Kidney epithelial cell (primary cell): ENCODE measurements around the gene HASPIN. TPM values are rescaled to one million over a fixed set of nuclear protein-coding genes. Genes with fewer than 3 reads are reported as not detected.

ENCODE experiments used
- DNase-seq: peaks from one replicate; pipeline ENCODE4 v3.0.0-alpha.2; 2010; ENCODE audit warnings: low read depth
- H3K27me3 ChIP-seq: 2 replicates; pipeline ENCODE4 v1.6.0; 2011; ENCODE audit warnings: low read length; ENCODE audit not compliant: control insufficient read depth, insufficient read depth
- H3K36me3 ChIP-seq: 2 replicates; pipeline ENCODE4 v1.5.1; 2011; ENCODE audit warnings: low read length; ENCODE audit not compliant: control insufficient read depth, insufficient read depth
- H3K4me3 ChIP-seq: 2 replicates; pipeline ENCODE4 v1.5.1; 2011; ENCODE audit warnings: low read depth, mild to moderate bottlenecking, control low read depth, low read length
- total RNA-seq: library from RNA; depleted of rRNA; stranded (reverse); fragments of >200 nt; gene quantifications from 2 replicates; pipeline ENCODE4 v1.2.3, GENCODE V29; 2015
- TF ChIP-seq, protein P1 (sequence below): IDR thresholded peaks from 2 replicates; pipeline ENCODE4 v1.5.1; 2011; ENCODE audit warnings: mild to moderate bottlenecking, moderate library complexity, low read length, control low read depth, inconsistent platforms; ENCODE audit not compliant: insufficient read depth, poor library complexity, severe bottlenecking

Gene HASPIN
- total RNA-seq, 1 donor from 2014 or later = 3.0 TPM

DNA sequence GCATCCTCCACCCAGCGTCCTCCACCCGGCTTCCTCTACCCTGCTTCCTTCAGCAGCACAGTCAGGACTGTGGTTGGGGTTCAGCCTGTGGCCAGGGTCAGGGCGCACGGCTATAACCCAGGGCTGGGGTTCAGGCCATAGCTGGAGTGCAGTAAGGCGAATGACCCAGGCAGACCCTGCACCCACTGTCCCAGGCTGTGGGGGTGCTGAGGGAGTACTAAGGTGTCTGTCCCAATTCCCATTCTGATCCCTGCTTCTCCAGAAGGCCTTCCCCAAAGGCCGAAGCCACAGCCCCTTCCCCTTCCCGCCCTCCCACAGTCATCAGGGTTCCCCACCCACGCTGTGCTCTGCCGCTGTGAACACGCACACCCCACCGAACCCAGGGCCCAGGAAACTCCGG lies 42.6 kb upstream of the HASPIN start:
- Histone ChIP-seq H3K4me3 (no peak overlapping the region), H3K36me3 (no peaks in the 10 kb centered on the region), H3K27me3 (peaks cover 5% of the 10 kb centered on the region)
- no peak for DNase-seq
- TF ChIP-seq, protein P1, sequence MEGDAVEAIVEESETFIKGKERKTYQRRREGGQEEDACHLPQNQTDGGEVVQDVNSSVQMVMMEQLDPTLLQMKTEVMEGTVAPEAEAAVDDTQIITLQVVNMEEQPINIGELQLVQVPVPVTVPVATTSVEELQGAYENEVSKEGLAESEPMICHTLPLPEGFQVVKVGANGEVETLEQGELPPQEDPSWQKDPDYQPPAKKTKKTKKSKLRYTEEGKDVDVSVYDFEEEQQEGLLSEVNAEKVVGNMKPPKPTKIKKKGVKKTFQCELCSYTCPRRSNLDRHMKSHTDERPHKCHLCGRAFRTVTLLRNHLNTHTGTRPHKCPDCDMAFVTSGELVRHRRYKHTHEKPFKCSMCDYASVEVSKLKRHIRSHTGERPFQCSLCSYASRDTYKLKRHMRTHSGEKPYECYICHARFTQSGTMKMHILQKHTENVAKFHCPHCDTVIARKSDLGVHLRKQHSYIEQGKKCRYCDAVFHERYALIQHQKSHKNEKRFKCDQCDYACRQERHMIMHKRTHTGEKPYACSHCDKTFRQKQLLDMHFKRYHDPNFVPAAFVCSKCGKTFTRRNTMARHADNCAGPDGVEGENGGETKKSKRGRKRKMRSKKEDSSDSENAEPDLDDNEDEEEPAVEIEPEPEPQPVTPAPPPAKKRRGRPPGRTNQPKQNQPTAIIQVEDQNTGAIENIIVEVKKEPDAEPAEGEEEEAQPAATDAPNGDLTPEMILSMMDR = no peak

DNA sequence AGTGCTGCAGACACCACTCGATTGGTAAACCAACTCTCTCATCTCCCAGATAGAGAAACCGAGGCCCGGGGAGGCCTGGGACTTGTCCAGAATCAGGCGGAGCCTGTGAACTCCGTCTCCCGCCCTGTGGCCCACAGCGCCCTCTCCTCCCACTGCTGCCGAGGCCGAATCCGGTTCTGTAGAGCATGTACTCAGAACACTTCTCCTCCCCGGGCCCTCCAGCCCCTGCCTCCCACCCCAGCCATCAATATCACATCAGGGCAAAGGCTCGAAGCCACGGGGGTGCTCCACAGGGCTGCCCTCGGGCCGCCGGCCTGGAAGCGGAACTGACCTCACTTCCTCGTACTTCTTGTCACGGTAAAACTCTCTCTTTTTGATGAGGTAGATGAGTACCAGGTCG lies 42.1 kb upstream of the HASPIN start:
- Histone ChIP-seq H3K36me3 (no peaks in the 10 kb centered on the region), H3K4me3 (no peak overlapping the region), H3K27me3 (peaks cover 5% of the 10 kb centered on the region)
- DNase-seq = no peak
- TF ChIP-seq, protein P1 = no peak

DNA sequence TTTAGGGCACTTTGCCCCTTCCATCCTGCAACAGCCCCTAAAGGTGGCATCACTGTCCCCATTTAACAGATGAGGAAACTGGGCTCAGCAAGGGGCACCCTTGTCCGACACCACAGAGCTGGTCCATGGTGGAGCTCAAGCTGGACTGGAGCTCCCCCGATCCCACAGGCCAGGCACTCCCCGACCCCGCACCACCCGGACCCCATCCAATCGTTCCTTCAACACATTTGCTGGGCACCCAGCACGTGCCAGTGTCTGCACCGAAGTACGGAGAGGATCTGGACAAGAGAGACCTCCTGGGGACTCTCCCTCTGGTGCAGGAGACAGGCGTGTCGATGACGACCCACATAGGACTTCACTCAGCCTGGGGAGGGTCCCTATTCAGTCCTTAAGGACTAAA lies 41.7 kb upstream of the HASPIN start:
- no peak overlapping the region for H3K4me3 ChIP-seq
- H3K27me3 ChIP-seq = peaks cover 5% of the 10 kb centered on the region
- TF ChIP-seq, protein P1 = no peak
- H3K36me3 ChIP-seq = no peaks in the 10 kb centered on the region
- DNase-seq = no peak

DNA sequence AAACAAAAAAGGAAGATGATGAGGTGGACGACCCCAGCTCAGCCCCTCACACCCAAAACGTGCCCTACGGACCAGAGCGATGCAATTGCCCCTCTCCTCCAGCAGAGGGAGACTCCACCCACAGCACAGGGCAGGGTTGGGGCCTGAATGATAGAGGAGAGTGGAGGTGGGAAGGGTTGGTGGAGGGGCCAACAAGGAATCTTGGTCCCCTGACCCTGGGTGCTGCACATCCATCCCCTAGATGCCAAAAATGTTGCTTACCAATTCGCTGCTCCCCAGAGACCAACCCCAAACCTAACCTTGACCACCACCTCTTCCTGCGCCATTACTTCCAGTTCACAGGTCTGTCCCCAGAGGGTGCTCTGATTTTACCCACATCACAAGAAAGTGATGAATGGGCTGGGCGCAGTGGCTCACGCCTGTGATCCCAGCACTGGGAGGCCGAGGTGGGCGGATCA lies 40.6 kb upstream of the HASPIN start:
- TF ChIP-seq, protein P1 = peak; percentile 98

DNA sequence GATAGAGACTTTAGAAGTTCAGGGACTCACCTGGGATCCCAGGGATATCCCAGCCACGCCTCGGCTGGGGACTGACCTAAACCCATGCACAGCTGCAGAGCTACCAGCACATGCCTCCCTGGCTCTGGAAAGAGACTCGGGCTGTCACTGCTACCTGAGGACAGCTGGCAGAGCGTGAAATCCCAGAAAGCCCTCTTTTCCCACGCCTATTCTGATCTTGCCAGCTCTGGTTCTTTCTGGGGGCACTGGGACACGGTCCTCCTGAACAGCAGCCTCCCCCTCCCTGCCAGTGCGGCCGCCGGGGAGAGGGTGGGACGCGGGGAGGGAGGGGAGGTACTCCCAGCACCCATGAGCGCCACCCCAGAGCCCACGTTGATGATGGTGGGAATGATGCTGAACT lies 38.5 kb upstream of the HASPIN start:
- DNase-seq = no peak
- TF ChIP-seq, protein P1 = no peak
- Histone ChIP-seq H3K4me3 (no peak overlapping the region), H3K36me3 (no peaks in the 10 kb centered on the region), H3K27me3 (peaks cover 5% of the 10 kb centered on the region)

More for the DNA sequence above, 40.6 kb upstream of the HASPIN start:
- Histone ChIP-seq H3K36me3 (no peaks in the 10 kb centered on the region), H3K27me3 (peaks cover 5% of the 10 kb centered on the region), H3K4me3 (no peak overlapping the region)
- DNase-seq = no peak

DNA sequence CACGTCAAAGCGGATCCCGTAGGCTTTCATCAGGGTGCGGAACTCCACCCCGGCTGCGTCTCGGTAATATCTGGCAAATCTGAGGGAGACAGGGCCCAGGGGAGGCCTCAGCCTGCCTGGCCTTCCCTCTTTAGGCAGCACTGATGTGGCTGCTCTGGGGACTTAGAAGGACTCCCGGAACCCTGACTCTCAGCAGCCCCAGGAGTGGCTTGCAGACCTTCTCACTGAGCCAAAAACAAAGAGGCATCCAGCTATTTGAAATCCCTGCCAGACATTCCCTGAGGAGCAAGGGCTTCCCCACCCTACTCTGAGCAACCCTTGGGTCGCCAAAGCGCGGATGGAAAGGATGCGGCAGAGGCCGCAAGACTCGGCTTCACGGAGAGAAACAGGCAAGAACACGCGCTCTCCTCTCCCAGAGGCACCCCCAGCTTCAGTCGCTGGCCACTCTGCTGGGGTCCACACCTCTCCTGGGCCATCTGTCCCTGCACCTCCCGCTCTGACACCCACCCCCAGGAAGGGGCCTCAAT lies 35.6 kb upstream of the HASPIN start:
- no peak for DNase-seq
- H3K27me3 ChIP-seq = peaks cover 5% of the 10 kb centered on the region
- no peak overlapping the region for H3K4me3 ChIP-seq
- TF ChIP-seq, protein P1 = no peak
- no peaks in the 10 kb centered on the region for H3K36me3 ChIP-seq
